GM18511 (cell line): ENCODE results near the gene FGD3.

Experiments used
- ATAC-seq: cut with Tn5 transposase; IDR thresholded peaks from one replicate; pipeline ENCODE4 v1.9.1; 2021; ENCODE audit warnings: mild to moderate bottlenecking, moderate library complexity; ENCODE audit not compliant: unreplicated experiment

Gene FGD3

DNA sequence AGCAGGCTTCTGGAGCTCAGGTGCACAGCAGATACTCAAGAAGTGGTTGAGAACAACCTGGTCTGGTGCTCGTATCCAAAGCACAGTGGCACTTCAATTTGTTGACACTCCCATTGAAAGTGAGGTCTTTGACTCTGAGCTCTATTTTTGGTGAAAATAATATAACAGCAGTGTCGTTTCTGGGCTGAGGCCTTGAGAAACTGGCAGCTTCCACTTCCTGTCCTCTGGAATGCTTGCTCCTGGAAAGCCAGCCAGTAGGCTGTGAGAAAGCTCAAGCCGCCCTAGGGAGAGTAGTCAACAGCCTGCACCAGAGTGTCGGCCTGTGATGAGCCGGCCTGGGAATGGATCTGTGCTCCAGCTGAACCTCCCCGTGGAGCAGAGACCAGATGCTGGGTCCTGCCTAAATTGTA, 104.4 kb downstream of the FGD3 start:
- ATAC-seq, result no peak

DNA sequence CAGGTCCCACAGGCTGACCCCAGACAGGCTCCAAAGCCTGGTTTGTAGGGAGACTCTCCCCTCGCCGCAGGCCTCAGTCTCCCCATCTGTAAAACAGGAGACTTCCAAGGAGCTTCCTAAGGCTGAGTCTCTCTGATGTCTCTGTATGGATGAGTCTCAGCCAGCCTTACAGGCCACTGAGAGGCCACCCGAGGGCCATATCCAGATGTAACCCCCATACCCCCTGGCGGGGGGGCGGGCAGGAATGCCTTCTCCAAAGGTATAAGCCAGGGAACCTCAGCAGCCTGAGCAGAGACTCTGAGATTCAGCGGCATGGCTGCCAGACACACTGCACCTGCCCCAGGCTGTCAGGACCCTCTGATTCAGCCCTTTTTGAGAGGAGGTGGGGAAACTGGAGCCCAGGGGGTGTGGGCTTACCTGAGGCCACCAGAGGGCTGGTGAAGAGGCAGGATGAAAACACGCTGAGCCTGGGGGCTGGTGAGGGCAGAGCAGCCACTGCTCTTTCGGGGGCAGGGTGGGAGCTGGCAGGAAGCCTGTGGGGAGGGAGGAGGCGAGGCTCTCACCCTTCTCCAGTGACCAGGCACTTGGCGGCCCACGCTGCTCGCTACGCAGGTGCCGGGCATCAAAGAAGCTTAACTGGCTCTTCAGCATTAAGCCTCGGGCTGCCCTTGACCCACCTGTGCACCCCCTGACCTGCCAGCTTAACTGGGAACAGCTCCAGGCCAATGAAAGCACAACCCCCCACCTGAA, 105.6 kb downstream of the FGD3 start:
- ATAC-seq, result no peak

GRCh38 chr9:93053781-93054331, 106.5 kb downstream of the FGD3 start:
- ATAC-seq, result no peak

- ATAC-seq, result no peak
Observed at GRCh38 chr9:93054758-93055704, 107.7 kb downstream of the FGD3 start.

GRCh38 chr9:93057042-93057702, 109.8 kb downstream of the FGD3 start:
- ATAC-seq, result no peak

DNA sequence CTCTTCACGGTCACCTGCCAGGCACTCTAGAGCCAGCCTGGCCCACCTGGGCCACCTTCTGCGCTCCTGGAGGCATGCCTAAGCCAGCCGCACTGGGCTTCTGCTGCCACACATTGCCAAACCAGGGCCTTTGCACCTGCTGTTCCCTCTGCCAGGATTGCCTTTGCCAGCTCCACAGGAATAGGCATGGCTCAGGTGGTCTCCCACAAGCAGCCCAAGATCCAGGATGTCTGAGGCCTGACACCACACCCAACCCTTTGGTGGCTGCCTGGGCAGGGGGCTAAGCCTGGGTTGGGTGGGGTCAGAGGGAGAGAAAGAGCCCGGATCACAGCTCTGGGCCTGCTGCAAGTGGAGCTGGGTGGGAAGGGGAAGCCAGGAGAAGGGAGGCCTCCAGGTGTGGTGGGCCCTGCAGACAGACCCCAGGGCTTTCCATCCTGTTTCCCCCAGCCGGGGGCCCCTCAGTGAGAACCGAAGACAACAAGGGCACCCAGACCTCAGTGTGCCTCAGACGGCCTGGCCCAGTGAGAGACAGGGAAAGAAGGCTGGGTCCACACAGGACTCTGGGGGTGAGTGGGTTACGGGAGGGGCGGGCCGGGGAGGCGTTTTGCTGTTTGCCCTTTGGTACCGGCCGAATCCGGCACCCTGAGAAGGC, 110.5 kb downstream of the FGD3 start:
- peak; percentile 39 for ATAC-seq

DNA sequence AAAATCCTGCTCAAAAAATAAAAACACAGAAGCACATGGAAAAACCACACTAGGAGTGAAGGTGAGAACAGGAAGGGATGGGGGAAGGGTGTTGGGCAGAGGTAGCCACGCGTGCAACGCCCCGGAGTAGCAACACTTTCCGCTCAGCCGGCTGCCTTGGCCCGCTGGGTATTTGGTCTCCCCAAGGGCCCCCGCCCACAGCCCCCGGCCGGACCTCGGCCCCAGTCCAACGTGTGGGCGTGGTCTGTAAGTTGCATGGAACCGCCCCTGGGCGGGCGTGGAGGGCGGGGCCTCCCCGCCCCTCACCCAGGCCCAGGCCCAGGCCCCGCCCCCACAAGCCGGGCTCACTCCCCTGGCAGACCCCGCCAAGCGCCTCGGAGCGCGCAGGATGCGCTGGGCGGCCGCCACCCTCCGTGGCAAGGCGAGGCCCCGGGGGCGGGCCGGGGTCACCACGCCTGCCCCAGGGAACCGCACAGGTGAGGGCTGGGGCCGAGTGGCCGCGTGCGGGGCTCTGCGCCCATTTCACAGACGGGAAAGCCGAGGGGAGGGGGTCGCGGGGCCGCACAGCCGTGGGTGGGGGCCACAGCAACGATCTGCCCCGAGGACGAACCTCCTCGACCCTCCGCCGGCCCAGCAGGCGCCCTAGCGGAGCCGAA, 111.2 kb downstream of the FGD3 start, which contains the start of gene SUSD3:
SUSD3 (plus strand) TSS at position 347 of the 656 bp plus-strand sequence; CDS start at position 389, 42 bp downstream.
- ATAC-seq, result peak; percentile 51

- ATAC-seq, result no peak
Observed at GRCh38 chr9:93059011-93059714, 111.8 kb downstream of the FGD3 start.

DNA sequence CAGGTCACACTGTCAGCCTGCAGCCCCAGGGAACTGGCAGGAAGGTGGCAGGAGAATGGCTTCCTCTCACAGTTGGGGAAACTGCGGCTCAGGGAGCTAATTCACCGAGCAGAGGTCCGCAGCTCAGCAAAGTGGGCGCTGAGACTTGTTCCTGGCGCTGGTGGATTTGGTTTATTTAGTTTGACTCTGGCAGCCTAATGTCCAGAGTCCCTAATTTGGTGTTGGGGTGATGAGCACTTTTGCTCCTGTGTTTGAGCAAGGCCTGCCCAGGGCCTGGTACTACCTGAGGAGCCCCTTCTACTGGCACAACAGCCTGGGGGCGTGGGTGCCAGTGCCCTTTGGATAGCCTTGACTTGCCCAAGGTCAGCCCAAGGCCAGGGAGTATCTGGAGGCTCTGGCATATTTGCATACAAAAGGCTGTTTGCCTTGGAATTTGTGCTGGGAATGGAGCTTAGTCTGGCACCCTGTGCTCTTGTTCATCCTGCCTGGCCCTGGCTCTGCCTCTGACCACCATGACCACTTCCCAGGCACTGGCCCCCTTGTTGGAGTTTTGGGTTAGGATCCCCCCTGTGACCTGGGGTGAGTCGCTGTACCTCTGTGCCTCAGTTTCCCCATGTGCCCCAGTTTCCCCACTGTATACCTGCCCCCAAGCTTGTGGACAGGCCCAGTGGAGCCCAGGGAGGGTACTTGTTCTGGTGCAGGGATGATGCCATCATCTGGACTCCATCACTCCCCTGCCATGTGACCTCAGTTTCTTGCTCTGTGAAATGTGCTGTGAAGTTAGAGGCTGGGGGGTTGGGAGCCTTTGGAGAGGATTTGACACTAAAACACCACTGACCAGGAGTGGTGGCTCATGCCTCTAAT, 112.6 kb downstream of the FGD3 start:
- ATAC-seq, result no peak

DNA sequence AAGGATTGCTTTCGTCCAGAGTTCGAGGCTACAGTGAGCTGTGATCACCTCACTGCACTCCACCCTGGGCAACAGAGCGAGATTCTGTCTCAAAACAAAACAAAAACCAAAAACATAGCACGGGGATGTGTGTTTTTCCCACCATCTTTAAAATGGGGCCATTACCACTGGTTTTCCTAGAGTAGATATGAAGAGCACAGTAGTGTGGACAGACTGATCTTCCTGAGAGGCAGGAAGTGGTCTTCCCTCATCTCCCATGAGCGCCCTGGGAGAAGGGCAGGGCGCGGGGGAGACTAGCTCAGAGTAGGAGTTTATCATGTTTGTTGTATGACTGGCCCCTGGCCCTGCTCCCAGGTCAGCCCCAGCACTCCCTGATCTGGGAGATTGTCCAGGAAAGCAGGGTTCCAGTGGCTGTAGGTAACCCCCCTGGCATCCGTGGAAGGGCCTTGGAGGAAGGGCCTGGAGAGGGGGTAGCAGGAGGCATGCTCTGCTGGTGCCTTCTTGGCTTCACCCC, 113.5 kb downstream of the FGD3 start:
- ATAC-seq, result no peak

- no peak for ATAC-seq
Observed at GRCh38 chr9:93061260-93061751, 114.0 kb downstream of the FGD3 start.

DNA sequence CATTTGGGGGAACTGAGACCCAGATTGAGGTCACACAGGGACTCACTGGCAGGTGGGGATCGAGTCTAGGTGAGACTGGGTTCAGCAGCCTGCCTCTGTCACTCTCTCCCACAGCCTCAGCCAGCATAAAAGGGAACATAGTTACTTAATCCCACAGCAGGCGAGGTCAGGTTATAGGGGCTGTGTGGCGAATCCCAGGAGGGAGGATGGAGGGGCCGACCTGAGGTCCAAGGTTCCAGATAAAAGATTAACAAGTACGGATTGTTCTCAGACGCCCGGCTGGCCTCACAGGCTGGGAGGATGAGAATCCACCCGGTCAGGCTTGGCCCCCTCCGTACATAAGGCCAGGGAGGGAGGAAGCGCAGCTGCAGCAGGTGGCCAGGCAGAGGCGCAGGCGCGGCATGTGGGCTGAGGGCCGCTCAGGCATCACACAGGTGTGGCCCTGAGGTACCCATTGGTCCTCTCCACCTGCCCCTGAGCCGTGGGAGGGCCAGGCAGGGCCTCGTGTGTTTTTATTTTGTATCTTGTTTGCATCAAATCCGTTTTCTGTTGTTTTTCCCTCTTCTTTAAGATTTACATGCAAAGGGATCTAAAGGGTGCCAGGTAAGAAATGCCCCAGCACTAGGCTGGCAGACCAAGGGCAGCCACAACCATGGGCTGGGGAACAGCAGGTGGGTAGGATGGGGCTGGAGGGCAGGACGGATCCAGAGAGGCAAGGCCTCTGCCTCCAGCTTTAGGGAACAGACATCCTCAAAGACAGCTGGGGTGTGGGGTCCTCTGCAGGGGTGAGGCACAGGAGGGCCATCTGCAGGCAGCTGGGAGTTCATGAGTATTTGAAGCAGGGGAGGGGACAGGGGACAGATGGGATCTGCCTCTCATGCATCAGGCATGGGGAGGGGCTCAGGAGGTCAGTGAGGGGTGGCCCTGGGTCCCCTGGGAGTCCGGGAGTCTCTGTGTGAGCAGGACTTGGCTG, 114.8 kb downstream of the FGD3 start:
- ATAC-seq, result peak; percentile 35

DNA sequence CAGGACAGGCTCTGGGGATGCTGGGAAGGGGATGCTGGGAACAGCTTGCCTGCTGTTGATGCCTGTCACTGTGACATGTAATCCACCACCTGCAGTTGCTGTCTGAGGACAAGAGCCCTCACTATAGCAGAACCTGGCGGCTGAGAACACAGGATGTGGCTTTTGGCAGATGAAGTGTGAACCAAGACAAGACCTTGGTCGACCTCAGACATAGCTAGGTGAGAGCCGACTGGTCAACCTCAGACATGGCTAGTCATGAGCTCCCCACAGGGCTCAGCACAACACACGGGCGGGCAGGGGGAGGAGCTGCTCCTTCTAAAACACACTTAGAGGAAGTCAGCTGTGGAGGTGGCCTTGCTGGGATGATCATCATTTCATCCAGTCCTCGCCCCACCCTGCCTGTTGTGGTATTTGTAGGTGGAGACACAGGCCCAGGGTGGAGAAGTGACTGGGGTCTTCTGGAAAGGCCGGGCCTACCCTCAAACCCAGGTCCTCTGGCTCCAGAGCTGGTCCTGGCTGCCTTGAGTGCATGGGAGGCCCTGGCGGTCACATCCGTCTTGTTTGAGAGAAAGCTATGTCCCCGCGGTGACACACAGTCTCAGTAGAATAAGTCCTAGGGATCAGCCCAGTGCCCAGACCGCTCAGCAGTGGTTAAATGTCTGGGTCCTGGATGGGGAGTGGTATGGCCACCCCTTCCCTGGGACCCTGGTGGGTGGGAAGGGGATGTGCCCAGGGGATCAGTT, 117.2 kb downstream of the FGD3 start:
- peak; percentile 92 for ATAC-seq

GRCh38 chr9:93065135-93065720, 117.9 kb downstream of the FGD3 start:
- ATAC-seq, result no peak

GRCh38 chr9:93066978-93067603, 119.8 kb downstream of the FGD3 start:
- ATAC-seq, result no peak
